HEK293T (cell line): ENCODE results near the gene SSTR5.

ENCODE experiments used
- BHLHE40 ChIP-seq: fragments of 450-650 bp; IDR thresholded peaks from 2 replicates; pipeline ENCODE4 v1.6.1; 2016; ENCODE audit warnings: mild to moderate bottlenecking, moderate library complexity, borderline replicate concordance
- CTBP1 ChIP-seq: fragments of 450-650 bp; IDR thresholded peaks from 2 replicates; pipeline ENCODE4 v1.6.1; 2016; ENCODE audit warnings: borderline replicate concordance
- FOXA1 ChIP-seq: fragments of 450-650 bp; IDR thresholded peaks from 2 replicates; pipeline ENCODE4 v1.6.1; 2016; ENCODE audit warnings: mild to moderate bottlenecking
- FOXK2 ChIP-seq: fragments of 450-650 bp; IDR thresholded peaks from 2 replicates; pipeline ENCODE4 v1.6.1; 2016; ENCODE audit warnings: mild to moderate bottlenecking
- FOXM1 ChIP-seq: fragments of 450-650 bp; IDR thresholded peaks from 2 replicates; pipeline ENCODE4 v1.6.1; 2017; ENCODE audit warnings: mild to moderate bottlenecking, borderline replicate concordance
- HDGF ChIP-seq: fragments of 450-650 bp; IDR thresholded peaks from 2 replicates; pipeline ENCODE4 v1.6.1; 2017; ENCODE audit warnings: antibody characterized with exemption, borderline replicate concordance
- L3MBTL2 ChIP-seq: fragments of 450-650 bp; conservative IDR thresholded peaks from 2 replicates; pipeline ENCODE4 v1.6.1; 2016; ENCODE audit warnings: mild to moderate bottlenecking
- LEF1 ChIP-seq: fragments of 450-650 bp; IDR thresholded peaks from 2 replicates; pipeline ENCODE4 v1.6.1; 2017; ENCODE audit warnings: mild to moderate bottlenecking, borderline replicate concordance
- SP1 ChIP-seq: fragments of 450-650 bp; IDR thresholded peaks from 2 replicates; pipeline ENCODE4 v1.6.1; 2017
- SUZ12 ChIP-seq: fragments of 450-650 bp; IDR thresholded peaks from 2 replicates; pipeline ENCODE4 v1.6.1; 2016; ENCODE audit warnings: mild to moderate bottlenecking
- TF ChIP-seq, protein P1 (sequence below): fragments of 450-650 bp; IDR thresholded peaks from 2 replicates; pipeline ENCODE4 v1.6.1; 2016

DNA sequence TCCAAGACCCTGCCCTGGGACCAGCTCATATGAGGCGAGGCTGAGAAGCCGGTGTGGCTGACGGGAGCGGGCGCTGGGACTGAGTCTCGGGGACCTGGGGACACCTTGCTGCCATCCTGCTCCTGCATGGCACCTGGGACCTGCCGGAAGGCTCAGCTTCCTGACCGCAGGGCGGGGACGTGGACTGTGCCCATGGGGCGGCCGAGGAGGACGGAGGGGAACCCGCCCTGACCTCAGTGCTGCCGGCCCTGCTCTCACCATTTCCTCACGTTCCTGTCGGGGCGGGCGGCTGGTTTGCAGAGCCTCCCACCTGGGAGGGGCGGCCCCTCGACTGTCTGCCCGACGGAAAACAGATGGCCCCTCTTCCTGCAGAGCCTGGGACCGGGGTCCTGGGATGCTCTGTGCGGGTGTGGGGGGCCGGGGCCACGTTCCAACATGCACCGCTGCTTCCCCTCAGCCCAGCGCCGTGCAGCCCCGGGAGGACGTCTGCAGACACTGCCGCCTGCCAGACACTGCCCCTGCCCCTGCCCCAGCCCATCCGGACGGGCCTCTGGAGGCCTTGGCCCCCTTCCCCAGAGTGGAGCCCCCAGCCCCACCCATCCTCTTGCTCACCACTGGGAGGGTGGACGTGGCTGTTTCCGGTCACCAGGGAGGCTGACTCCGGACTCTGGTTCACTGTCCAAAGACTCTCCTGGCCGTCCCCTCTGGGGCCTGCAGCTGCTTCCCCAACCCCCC, 43.9 kb upstream of the SSTR5 start:
- TF ChIP-seq CTBP1 (no peak), L3MBTL2 (no peak), FOXA1 (no peak), FOXK2 (no peak), SUZ12 (no peak), SP1 (no peak), BHLHE40 (no peak), FOXM1 (no peak), HDGF (no peak), LEF1 (no peak)
- TF ChIP-seq, protein P1, sequence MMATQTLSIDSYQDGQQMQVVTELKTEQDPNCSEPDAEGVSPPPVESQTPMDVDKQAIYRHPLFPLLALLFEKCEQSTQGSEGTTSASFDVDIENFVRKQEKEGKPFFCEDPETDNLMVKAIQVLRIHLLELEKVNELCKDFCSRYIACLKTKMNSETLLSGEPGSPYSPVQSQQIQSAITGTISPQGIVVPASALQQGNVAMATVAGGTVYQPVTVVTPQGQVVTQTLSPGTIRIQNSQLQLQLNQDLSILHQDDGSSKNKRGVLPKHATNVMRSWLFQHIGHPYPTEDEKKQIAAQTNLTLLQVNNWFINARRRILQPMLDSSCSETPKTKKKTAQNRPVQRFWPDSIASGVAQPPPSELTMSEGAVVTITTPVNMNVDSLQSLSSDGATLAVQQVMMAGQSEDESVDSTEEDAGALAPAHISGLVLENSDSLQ: no peak
